Nephron (organoid): Measurements from ENCODE around the gene HBS1L.

Experiments used
- H3K27ac Mint-ChIP-seq, 3 experiments: 2 replicates each; pipeline ENCODE4 v1.8.0; 2020; ENCODE audit warnings: mixed read lengths in 3 of 3, mild to moderate bottlenecking in 2 of 3, moderate library complexity in 1 of 3
- H3K27me3 Mint-ChIP-seq: 2 replicates; pipeline ENCODE4 v1.8.0; 2021; ENCODE audit warnings: low read depth, mild to moderate bottlenecking, moderate library complexity, mixed read lengths
- H3K36me3 Mint-ChIP-seq: 2 replicates; pipeline ENCODE4 v1.8.0; 2020; ENCODE audit warnings: low read depth, mixed read lengths
- H3K4me1 Mint-ChIP-seq: 2 replicates; pipeline ENCODE4 v1.8.0; 2020; ENCODE audit warnings: mixed read lengths
- H3K4me3 Mint-ChIP-seq, 3 experiments: 2 replicates each; pipeline ENCODE4 v1.8.0; 2020; ENCODE audit warnings: mild to moderate bottlenecking in 3 of 3, mixed read lengths in 3 of 3, moderate library complexity in 2 of 3
- H3K9me3 Mint-ChIP-seq: 2 replicates; pipeline ENCODE4 v1.8.0; 2020; ENCODE audit warnings: mixed read lengths
- TF ChIP-seq, protein P1 (sequence below), 3 experiments: fragments of 200-600 bp; sonication (generic); IDR thresholded peaks; one replicate each; pipeline ENCODE4 v1.5.0; 2021; ENCODE audit warnings: antibody characterized with exemption in 3 of 3; ENCODE audit not compliant: unreplicated experiment in 3 of 3

The HBS1L gene

DNA sequence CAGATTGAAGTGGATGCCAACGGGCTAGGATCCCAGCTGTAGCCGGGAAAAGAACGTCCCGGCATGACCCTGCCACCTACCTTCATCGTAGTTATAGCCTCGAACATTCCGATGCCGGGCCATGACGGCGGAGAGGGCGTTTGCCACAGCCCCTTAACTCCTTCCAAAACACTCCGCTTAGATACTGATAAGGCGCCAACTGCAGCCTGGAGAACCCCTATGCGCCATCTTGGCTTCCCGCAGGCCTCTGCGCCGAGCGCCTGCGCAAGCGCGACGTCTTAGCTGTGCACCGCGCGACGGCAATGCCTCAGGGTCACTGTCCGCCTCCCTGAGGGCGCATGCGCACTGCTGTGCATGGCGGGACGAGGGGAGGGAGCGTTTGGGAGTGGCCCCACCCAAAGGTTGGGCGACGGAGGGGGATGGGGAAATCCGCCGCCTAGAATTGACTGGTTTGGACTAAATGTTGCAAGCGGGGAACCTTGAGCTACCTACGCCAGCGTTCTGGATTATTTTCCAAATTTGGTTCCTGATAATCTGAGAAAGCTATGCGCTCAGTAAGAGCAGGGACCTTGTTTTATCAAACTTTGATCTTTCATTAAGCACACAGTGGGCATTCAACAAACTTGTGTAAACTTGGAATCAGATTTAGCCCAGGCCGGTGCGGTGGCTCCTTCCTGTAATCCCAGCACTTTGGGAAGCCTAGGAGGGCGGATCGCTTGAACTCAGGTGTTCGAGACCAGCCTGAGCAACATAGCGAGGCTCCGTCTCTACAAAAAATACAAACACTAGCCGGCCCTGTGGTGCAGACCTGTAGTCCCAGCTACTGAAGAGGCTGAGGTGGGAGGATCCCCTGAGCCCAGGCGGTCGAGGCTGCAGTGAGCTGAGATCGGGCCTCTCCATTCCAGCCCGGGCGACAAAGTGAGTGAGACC is at the start of gene HBS1L:
Gene HBS1L, minus strand, starts transcription at position 254 of the 930 bp plus-strand sequence. Its CDS starts 131 bp downstream, at position 123.
- Mint-ChIP-seq H3K4me1 (peaks cover 20% of the 10 kb centered on the region), H3K4me3 (peak within 1 kb of the TSS; percentile 97 to 98 (median 97))

GRCh38 chr6:135104199-135104598 is 49.6 kb upstream of the HBS1L start:
- Mint-ChIP-seq H3K27ac (no peak overlapping the region), H3K36me3 (no peaks in the 10 kb centered on the region), H3K4me3 (no peak overlapping the region), H3K9me3 (no peaks in the 10 kb centered on the region), H3K4me1 (no peaks in the 10 kb centered on the region), H3K27me3 (no peaks in the 10 kb centered on the region)
- TF ChIP-seq, protein P1, sequence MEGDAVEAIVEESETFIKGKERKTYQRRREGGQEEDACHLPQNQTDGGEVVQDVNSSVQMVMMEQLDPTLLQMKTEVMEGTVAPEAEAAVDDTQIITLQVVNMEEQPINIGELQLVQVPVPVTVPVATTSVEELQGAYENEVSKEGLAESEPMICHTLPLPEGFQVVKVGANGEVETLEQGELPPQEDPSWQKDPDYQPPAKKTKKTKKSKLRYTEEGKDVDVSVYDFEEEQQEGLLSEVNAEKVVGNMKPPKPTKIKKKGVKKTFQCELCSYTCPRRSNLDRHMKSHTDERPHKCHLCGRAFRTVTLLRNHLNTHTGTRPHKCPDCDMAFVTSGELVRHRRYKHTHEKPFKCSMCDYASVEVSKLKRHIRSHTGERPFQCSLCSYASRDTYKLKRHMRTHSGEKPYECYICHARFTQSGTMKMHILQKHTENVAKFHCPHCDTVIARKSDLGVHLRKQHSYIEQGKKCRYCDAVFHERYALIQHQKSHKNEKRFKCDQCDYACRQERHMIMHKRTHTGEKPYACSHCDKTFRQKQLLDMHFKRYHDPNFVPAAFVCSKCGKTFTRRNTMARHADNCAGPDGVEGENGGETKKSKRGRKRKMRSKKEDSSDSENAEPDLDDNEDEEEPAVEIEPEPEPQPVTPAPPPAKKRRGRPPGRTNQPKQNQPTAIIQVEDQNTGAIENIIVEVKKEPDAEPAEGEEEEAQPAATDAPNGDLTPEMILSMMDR (IDR thresholded peaks at IDR 0.05; ENCODE audit: unreplicated experiment in 3 of 3) = no peak

More for the DNA sequence above, at the start of gene HBS1L:
- TF ChIP-seq, protein P1 (IDR thresholded peaks at IDR 0.05; ENCODE audit: unreplicated experiment in 3 of 3) = no peak
- peaks cover 3% of the 10 kb centered on the region for H3K27me3 Mint-ChIP-seq
- peaks cover 5% of the 10 kb centered on the region for H3K36me3 Mint-ChIP-seq
- no peaks in the 10 kb centered on the region for H3K9me3 Mint-ChIP-seq
- peak within 1 kb of the TSS; percentile 97 to 98 (median 97) for H3K27ac Mint-ChIP-seq

DNA sequence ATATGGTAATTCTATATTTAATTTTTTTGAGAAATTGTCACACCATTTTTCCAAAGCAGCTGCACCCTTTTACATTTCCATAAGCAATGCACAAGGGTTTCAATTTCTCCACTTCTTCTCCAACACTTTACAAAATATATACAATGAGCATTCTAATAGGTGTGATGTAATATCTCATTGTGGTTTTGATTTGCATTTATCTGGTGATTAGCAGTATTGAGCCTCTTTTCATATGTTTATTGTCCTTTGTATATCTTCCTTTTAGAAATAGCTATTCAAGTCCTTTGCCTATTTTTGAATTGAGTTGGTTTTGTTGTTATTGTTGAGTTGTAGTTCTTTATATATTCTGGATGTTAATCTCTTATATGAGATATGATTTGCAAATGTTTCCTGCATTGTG is 47.6 kb upstream of the HBS1L start:
- no peaks in the 10 kb centered on the region for H3K9me3 Mint-ChIP-seq
- no peak overlapping the region for H3K4me3 Mint-ChIP-seq
- TF ChIP-seq, protein P1 (IDR thresholded peaks at IDR 0.05; ENCODE audit: unreplicated experiment in 3 of 3) = no peak
- no peaks in the 10 kb centered on the region for H3K36me3 Mint-ChIP-seq
- H3K27me3 Mint-ChIP-seq = no peaks in the 10 kb centered on the region
- H3K27ac Mint-ChIP-seq = no peak overlapping the region
- no peaks in the 10 kb centered on the region for H3K4me1 Mint-ChIP-seq

GRCh38 chr6:135097172-135097571 is 42.5 kb upstream of the HBS1L start:
- TF ChIP-seq, protein P1 (IDR thresholded peaks at IDR 0.05; ENCODE audit: unreplicated experiment in 3 of 3) = no peak
- no peaks in the 10 kb centered on the region for H3K27me3 Mint-ChIP-seq
- H3K27ac Mint-ChIP-seq = no peak overlapping the region
- H3K9me3 Mint-ChIP-seq = no peaks in the 10 kb centered on the region
- H3K4me1 Mint-ChIP-seq = no peaks in the 10 kb centered on the region
- H3K36me3 Mint-ChIP-seq = no peaks in the 10 kb centered on the region
- no peak overlapping the region for H3K4me3 Mint-ChIP-seq

GRCh38 chr6:135096403-135097130 is 41.9 kb upstream of the HBS1L start:
- TF ChIP-seq, protein P1 (IDR thresholded peaks at IDR 0.05; ENCODE audit: unreplicated experiment in 3 of 3) = no peak

More at GRCh38 chr6:135096403-135097130, 41.9 kb upstream of the HBS1L start:
- H3K9me3 Mint-ChIP-seq = no peaks in the 10 kb centered on the region
- no peak overlapping the region for H3K27ac Mint-ChIP-seq
- no peaks in the 10 kb centered on the region for H3K27me3 Mint-ChIP-seq
- H3K36me3 Mint-ChIP-seq = no peaks in the 10 kb centered on the region
- no peaks in the 10 kb centered on the region for H3K4me1 Mint-ChIP-seq
- H3K4me3 Mint-ChIP-seq = no peak overlapping the region
